SK-N-SH treated with all-trans-retinoic acid at 6 μM for 48 hours (cell line): Measurements from ENCODE around the gene A4GNT.

Source experiments
- CREB5 ChIP-seq: fragments of 250-450 bp; sonication (Bioruptor Pico); IDR thresholded peaks from 2 replicates; pipeline ENCODE4 v1.5.1; 2020; ENCODE audit warnings: low read depth, mild to moderate bottlenecking, moderate library complexity
- TCF4 ChIP-seq: fragments of 250-450 bp; sonication (Bioruptor Pico); IDR thresholded peaks from 2 replicates; pipeline ENCODE4 v1.8.0; 2021; ENCODE audit warnings: mild to moderate bottlenecking, moderate library complexity, borderline replicate concordance
- TOX ChIP-seq: fragments of 250-450 bp; sonication (Bioruptor Pico); IDR thresholded peaks from 2 replicates; pipeline ENCODE4 v1.8.0; 2021; ENCODE audit warnings: mild to moderate bottlenecking, moderate library complexity, borderline replicate concordance
- TF ChIP-seq, protein P1 (sequence below): fragments of 250-450 bp; sonication (Bioruptor Pico); IDR thresholded peaks from 2 replicates; pipeline ENCODE4 v1.5.1; 2021; ENCODE audit warnings: mild to moderate bottlenecking, moderate library complexity
- TF ChIP-seq, protein P2 (sequence below): fragments of 250-450 bp; sonication (Bioruptor Pico); IDR thresholded peaks from 2 replicates; pipeline ENCODE4 v1.8.0; 2020; ENCODE audit warnings: mild to moderate bottlenecking, moderate library complexity, borderline replicate concordance
- TF ChIP-seq, protein P3 (sequence below): fragments of 250-450 bp; sonication (Bioruptor Pico); IDR thresholded peaks from 2 replicates; pipeline ENCODE4 v1.5.0; 2020; ENCODE audit warnings: mild to moderate bottlenecking, moderate library complexity

- TF ChIP-seq TCF4 (CRISPR knock-in tag) (no peak), TOX (no peak), CREB5 (no peak)
- TF ChIP-seq, protein P1, sequence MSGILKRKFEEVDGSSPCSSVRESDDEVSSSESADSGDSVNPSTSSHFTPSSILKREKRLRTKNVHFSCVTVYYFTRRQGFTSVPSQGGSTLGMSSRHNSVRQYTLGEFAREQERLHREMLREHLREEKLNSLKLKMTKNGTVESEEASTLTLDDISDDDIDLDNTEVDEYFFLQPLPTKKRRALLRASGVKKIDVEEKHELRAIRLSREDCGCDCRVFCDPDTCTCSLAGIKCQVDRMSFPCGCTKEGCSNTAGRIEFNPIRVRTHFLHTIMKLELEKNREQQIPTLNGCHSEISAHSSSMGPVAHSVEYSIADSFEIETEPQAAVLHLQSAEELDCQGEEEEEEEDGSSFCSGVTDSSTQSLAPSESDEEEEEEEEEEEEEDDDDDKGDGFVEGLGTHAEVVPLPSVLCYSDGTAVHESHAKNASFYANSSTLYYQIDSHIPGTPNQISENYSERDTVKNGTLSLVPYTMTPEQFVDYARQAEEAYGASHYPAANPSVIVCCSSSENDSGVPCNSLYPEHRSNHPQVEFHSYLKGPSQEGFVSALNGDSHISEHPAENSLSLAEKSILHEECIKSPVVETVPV (CRISPR knock-in tag) = no peak
- TF ChIP-seq, protein P2, sequence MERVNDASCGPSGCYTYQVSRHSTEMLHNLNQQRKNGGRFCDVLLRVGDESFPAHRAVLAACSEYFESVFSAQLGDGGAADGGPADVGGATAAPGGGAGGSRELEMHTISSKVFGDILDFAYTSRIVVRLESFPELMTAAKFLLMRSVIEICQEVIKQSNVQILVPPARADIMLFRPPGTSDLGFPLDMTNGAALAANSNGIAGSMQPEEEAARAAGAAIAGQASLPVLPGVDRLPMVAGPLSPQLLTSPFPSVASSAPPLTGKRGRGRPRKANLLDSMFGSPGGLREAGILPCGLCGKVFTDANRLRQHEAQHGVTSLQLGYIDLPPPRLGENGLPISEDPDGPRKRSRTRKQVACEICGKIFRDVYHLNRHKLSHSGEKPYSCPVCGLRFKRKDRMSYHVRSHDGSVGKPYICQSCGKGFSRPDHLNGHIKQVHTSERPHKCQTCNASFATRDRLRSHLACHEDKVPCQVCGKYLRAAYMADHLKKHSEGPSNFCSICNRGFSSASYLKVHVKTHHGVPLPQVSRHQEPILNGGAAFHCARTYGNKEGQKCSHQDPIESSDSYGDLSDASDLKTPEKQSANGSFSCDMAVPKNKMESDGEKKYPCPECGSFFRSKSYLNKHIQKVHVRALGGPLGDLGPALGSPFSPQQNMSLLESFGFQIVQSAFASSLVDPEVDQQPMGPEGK = no peak
- TF ChIP-seq, protein P3, sequence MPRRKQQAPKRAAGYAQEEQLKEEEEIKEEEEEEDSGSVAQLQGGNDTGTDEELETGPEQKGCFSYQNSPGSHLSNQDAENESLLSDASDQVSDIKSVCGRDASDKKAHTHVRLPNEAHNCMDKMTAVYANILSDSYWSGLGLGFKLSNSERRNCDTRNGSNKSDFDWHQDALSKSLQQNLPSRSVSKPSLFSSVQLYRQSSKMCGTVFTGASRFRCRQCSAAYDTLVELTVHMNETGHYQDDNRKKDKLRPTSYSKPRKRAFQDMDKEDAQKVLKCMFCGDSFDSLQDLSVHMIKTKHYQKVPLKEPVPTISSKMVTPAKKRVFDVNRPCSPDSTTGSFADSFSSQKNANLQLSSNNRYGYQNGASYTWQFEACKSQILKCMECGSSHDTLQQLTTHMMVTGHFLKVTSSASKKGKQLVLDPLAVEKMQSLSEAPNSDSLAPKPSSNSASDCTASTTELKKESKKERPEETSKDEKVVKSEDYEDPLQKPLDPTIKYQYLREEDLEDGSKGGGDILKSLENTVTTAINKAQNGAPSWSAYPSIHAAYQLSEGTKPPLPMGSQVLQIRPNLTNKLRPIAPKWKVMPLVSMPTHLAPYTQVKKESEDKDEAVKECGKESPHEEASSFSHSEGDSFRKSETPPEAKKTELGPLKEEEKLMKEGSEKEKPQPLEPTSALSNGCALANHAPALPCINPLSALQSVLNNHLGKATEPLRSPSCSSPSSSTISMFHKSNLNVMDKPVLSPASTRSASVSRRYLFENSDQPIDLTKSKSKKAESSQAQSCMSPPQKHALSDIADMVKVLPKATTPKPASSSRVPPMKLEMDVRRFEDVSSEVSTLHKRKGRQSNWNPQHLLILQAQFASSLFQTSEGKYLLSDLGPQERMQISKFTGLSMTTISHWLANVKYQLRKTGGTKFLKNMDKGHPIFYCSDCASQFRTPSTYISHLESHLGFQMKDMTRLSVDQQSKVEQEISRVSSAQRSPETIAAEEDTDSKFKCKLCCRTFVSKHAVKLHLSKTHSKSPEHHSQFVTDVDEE = no peak
Measured at GRCh38 chr3:138124188-138124587, 8.0 kb downstream of the A4GNT start.
